ENCODE results near the gene HNF1A.
"Not testable (repeated sequence)": the region's sequence is repeated elsewhere in the genome, so short reads cannot be mapped to it uniquely, and the experiment has no call there.

Gene HNF1A

GRCh38 chr12:120978296-120979219, at the start of gene HNF1A:
Gene HNF1A, plus strand, starts transcription at chr12:120978543. Its CDS starts 226 bp downstream, at chr12:120978769.
- DNase-seq (ENCODE audit: low read depth in 2 of 2): no peak

GRCh38 chr12:120928864-120929652, 49.3 kb upstream of the HNF1A start:
- DNase-seq (ENCODE audit: low read depth in 2 of 2): no peak

GRCh38 chr12:120930032-120930431, 48.3 kb upstream of the HNF1A start:
- DNase-seq (ENCODE audit: low read depth in 2 of 2): no peak

- no peak for DNase-seq (ENCODE audit: low read depth in 2 of 2)
Observed at GRCh38 chr12:120932058-120932457, 46.3 kb upstream of the HNF1A start.

GRCh38 chr12:120932956-120933526, 45.3 kb upstream of the HNF1A start:
- DNase-seq (ENCODE audit: low read depth in 2 of 2): no peak

GRCh38 chr12:120933786-120934185, 44.6 kb upstream of the HNF1A start:
- DNase-seq (ENCODE audit: low read depth in 2 of 2): no peak

- DNase-seq (ENCODE audit: low read depth in 2 of 2): no peak
Observed at GRCh38 chr12:120936197-120936596, 42.1 kb upstream of the HNF1A start.

GRCh38 chr12:120938496-120938895, 39.8 kb upstream of the HNF1A start:
- DNase-seq (ENCODE audit: low read depth in 2 of 2): no peak

GRCh38 chr12:120939523-120939922, 38.8 kb upstream of the HNF1A start:
- no peak for DNase-seq (ENCODE audit: low read depth in 2 of 2)

- DNase-seq (ENCODE audit: low read depth in 2 of 2): no peak
Observed at GRCh38 chr12:120940006-120940405, 38.3 kb upstream of the HNF1A start.

GRCh38 chr12:120940799-120941198, 37.5 kb upstream of the HNF1A start:
- no peak for DNase-seq (ENCODE audit: low read depth in 2 of 2)

GRCh38 chr12:120941412-120941811, 36.9 kb upstream of the HNF1A start:
- no peak for DNase-seq (ENCODE audit: low read depth in 2 of 2)

- DNase-seq (ENCODE audit: low read depth in 2 of 2): no peak
Observed at GRCh38 chr12:120941846-120942405, 36.4 kb upstream of the HNF1A start.

GRCh38 chr12:120943482-120943881, 34.9 kb upstream of the HNF1A start:
- DNase-seq (ENCODE audit: low read depth in 2 of 2): no peak

- peak; percentile 55 to 69 for DNase-seq (ENCODE audit: low read depth in 2 of 2)
Observed at GRCh38 chr12:120944645-120945217, 33.6 kb upstream of the HNF1A start.

GRCh38 chr12:120945516-120945915, 32.8 kb upstream of the HNF1A start:
- DNase-seq (ENCODE audit: low read depth in 2 of 2): not testable (repeated sequence)

- not testable (repeated sequence) for DNase-seq (ENCODE audit: low read depth in 2 of 2)
Observed at GRCh38 chr12:120950260-120950799, 28.0 kb upstream of the HNF1A start.

- DNase-seq (ENCODE audit: low read depth in 2 of 2): no peak
Observed at GRCh38 chr12:120950807-120951206, 27.5 kb upstream of the HNF1A start.

- DNase-seq (ENCODE audit: low read depth in 2 of 2): no peak
Observed at GRCh38 chr12:120955232-120955631, 23.1 kb upstream of the HNF1A start.

- DNase-seq (ENCODE audit: low read depth in 2 of 2): no peak
Observed at GRCh38 chr12:120956579-120957300, 21.6 kb upstream of the HNF1A start.

Measured in stimulated activated CD8-positive, alpha-beta memory T cell treated with anti-CD3 and anti-CD28 coated beads, Interleukin-2, amount 100 ng/mL, for 48 hours (primary cell).